A172 (cell line): ENCODE data around the gene ERBB4. TPM values are rescaled to one million over a fixed set of nuclear protein-coding genes. Genes with fewer than 3 reads are reported as not detected.

Source experiments
- DNase-seq: peaks from one replicate; pipeline ENCODE4 v3.0.0-alpha.2; 2015; ENCODE audit warnings: low spot score
- total RNA-seq: library from RNA; depleted of rRNA; stranded (reverse); fragments of >200 nt; shearing (Covaris generic); gene quantifications from 2 replicates; pipeline ENCODE4 v1.2.3, GENCODE V29; 2014

Gene ERBB4
- total RNA-seq, 1 experiment from 2014 or later: 0.09 TPM

- DNase-seq: no peak
These were observed 1060.9 kb downstream of the ERBB4 start for GRCh38 chr2:211477537-211478275.

- no peak for DNase-seq
These were observed 1065.5 kb downstream of the ERBB4 start for GRCh38 chr2:211473116-211473515.

- DNase-seq: no peak
These were observed 1068.9 kb downstream of the ERBB4 start for GRCh38 chr2:211469664-211470059.

GRCh38 chr2:211468877-211469663, 1069.5 kb downstream of the ERBB4 start:
- DNase-seq: no peak

GRCh38 chr2:211468217-211468616, 1070.4 kb downstream of the ERBB4 start:
- DNase-seq: no peak

GRCh38 chr2:211463397-211463796, 1075.2 kb downstream of the ERBB4 start:
- no peak for DNase-seq

- DNase-seq: no peak
These were observed 1079.6 kb downstream of the ERBB4 start for GRCh38 chr2:211458974-211459373.

GRCh38 chr2:211457325-211457724, 1081.3 kb downstream of the ERBB4 start:
- no peak for DNase-seq

- peak; percentile 56 for DNase-seq
These were observed 1083.3 kb downstream of the ERBB4 start for GRCh38 chr2:211455216-211455841.

- DNase-seq: no peak
These were observed 1083.9 kb downstream of the ERBB4 start for GRCh38 chr2:211454679-211455078.

- no peak for DNase-seq
These were observed 1085.2 kb downstream of the ERBB4 start for GRCh38 chr2:211453311-211453887.

GRCh38 chr2:211451642-211452041, 1087.0 kb downstream of the ERBB4 start:
- DNase-seq: no peak

GRCh38 chr2:211449819-211450218, 1088.8 kb downstream of the ERBB4 start:
- no peak for DNase-seq

GRCh38 chr2:211447548-211447947, 1091.1 kb downstream of the ERBB4 start:
- no peak for DNase-seq

- DNase-seq: no peak
These were observed 1098.5 kb downstream of the ERBB4 start for GRCh38 chr2:211440107-211440506.

- no peak for DNase-seq
These were observed 1099.6 kb downstream of the ERBB4 start for GRCh38 chr2:211439011-211439410.

- DNase-seq: no peak
These were observed 1101.2 kb downstream of the ERBB4 start for GRCh38 chr2:211437396-211437795.

- no peak for DNase-seq
These were observed 1102.4 kb downstream of the ERBB4 start for GRCh38 chr2:211436182-211436581.

- DNase-seq: no peak
These were observed 1103.3 kb downstream of the ERBB4 start for GRCh38 chr2:211435331-211435730.

GRCh38 chr2:211434773-211435172, 1103.8 kb downstream of the ERBB4 start:
- DNase-seq: no peak

GRCh38 chr2:211429256-211429920, 1109.2 kb downstream of the ERBB4 start:
- no peak for DNase-seq

- no peak for DNase-seq
These were observed 1112.4 kb downstream of the ERBB4 start for GRCh38 chr2:211426240-211426639.
